ENCODE measurements around the gene ZNF324.
A peak's percentile ranks its signal among the peaks of the same experiment; 100 is the strongest.
"Not testable (repeated sequence)": the region's sequence is repeated elsewhere in the genome, so short reads cannot be mapped to it uniquely, and the experiment has no call there.

Gene ZNF324

GRCh38 chr19:58507602-58508223 lies 40.8 kb downstream of the ZNF324 start:
- DNase-seq: not testable (repeated sequence)

DNA sequence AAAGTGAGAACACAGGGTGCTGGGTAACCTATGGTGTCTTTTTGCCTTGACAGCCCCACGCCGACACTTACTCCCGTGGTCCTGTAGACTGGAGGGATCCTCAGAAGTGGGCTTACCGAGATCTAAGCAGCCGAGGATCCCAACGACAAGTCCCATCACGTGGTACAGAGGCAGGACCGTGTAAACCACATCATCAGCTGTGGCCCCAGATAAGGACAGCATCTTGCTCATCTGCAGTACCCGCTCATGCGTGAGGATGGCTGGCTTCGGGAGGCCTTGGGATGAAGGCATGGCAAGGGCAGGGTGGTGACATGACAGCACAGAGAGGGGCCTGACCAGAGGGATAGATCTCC lies 42.8 kb downstream of the ZNF324 start:
- DNase-seq: no peak

GRCh38 chr19:58510084-58510862 lies 43.4 kb downstream of the ZNF324 start:
- DNase-seq: no peak

- no peak for DNase-seq
These were observed 44.7 kb downstream of the ZNF324 start, which contains the start of gene SLC27A5 for GRCh38 chr19:58511353-58512208. SLC27A5 (minus strand) TSS chr19:58511992; CDS start chr19:58511955, 37 bp downstream.

DNA sequence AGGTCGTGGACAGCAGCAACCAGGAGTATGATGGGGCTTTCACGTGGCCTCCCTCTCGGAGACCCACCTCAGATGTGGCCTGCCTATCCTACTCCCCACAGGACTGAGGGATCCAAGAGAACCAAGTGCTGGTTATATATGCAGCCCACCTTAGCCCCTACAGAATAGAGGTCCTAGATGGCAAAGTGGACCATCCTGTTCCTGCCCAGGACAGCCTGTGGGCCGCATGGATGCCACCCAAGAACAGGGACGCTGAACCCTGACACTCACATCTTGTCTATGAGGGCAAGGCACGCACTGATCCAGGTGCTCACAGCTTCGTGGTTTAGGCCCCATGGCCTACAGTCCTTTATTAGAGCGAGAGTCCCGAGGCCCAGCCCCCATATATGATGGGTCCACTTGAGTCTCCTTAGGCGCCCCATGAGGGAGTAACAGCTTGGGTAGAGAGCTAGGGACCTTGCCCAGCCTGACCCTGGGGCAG lies 46.4 kb downstream of the ZNF324 start:
- no peak for DNase-seq

GRCh38 chr19:58513694-58514563 lies 47.0 kb downstream of the ZNF324 start:
- DNase-seq: no peak

GRCh38 chr19:58514564-58515022 lies 47.7 kb downstream of the ZNF324 start:
- DNase-seq: no peak

- DNase-seq: no peak
These were observed 48.4 kb downstream of the ZNF324 start for GRCh38 chr19:58515259-58515658.

DNA sequence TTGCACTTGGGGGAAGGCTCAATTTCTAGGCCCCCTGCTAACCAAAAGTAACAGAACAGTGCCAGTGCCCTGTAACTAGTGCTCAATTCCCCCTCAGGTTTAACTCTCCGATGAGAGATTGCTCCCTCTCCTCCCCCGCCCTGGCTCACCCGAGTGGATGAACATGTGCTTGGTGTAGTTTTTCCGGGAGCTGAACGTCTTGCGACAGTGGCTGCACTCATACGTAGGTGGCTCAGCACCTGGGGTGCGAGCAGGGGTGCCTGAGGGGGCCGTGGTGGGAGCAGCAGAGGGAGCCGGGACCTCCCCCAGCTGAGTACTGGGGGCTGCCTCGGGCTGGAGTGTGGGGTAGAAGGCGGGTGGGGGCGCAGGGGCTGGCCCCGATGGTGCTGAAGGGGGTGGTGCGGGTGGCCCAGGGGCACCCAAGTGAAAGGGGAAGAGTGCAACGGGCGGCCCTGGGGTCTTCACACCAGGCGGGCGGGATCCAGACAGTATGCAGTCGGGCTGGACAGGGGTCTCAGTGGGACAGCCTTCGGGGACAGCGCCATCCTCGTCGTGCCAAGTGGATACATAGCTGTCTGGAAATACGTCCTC lies 49.5 kb downstream of the ZNF324 start:
- DNase-seq: no peak

DNA sequence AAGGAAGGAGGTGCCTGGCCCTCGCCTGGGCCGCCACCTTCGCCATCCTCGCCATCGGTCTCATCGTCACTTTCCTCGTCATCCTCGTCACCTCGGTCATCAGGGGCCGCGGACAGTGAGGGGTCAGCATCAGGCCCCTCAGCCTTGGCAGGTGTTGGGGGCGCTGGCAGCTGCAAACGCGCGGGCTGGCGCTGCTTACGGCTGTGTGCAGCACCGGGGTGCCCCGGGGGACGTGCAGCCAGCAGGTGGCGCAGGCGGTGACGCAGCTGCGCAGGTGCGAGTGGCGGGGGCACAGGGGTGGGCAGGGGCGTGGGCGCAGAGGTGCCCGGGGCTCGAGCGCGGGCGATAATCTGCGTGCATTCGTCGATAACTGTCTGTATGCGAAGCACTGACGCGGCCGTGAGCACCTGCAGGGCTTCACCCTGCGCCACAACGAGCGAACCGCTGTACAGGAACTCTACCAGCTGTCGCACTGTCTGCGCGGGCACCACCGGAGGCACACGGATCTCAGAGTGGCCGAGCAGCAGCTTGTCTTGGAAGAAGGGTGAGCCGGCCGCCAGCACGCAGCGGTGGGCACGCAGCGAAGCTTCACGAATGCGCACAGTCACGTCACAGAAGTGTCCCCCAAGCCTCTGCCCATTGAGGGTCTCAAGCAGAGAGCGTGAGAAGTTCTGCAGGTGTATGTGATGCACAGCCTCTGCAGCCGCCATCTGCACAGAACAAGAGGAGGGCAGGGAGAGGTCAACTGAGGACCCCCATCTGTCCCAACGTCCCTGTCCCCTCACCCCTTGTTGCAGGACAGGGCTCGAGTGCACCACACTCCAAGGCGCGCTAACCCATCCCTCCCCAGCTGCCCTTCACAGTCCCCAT lies 50.3 kb downstream of the ZNF324 start:
- no peak for DNase-seq

GRCh38 chr19:58518256-58519086 lies 51.6 kb downstream of the ZNF324 start:
- peak; percentile 38 for DNase-seq

DNA sequence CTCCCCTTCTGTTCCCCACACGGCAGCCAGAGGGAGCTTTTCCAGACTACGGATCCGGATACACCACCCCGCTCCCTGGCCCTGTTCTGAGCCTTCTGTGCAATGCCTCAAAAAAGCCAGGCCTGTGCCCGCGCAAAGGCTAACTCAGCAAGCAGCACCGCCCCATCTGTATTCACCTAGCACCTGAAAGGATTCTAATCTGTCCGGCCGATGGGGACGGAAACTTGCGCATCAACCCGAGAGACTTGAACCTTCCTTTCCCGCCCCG lies 52.1 kb downstream of the ZNF324 start:
- peak; percentile 89 for DNase-seq

- peak; percentile 98 for DNase-seq
These were observed 52.7 kb downstream of the ZNF324 start, which contains the start of gene ZBTB45 for GRCh38 chr19:58519355-58520256. ZBTB45 (minus strand) TSS chr19:58519810; CDS start chr19:58517673, 2,137 bp downstream.

- DNase-seq: no peak
These were observed 53.3 kb downstream of the ZNF324 start for GRCh38 chr19:58520257-58520599.

DNA sequence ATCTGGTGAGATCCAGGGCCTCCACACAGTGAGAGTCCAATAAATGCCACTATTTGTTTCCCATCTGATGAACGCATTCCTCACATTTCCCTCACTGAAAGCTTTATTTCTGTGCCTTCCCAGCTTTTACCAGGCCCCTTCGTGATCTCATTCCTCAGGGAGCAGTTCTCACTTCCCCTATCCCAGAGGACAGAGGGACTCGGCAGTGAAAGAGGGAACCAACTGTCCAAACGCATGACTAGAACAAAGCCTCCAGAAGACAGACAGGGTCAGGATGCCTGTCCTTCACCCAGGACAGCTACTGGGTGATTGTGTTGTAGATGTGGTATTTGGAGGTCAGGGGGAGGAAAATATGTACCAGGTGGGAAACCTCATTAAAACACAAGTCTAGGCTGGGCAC lies 54.8 kb downstream of the ZNF324 start:
- no peak for DNase-seq

GRCh38 chr19:58522709-58523108 lies 55.8 kb downstream of the ZNF324 start:
- DNase-seq: no peak

Measured in NCI-H82 (cell line).